K562 (cell line): ENCODE measurements around the gene CCDC137. TPM values are rescaled to one million over a fixed set of nuclear protein-coding genes. Genes with fewer than 3 reads are reported as not detected.

Experiments used
- CHD2 ChIP-seq: IDR thresholded peaks from 2 replicates; pipeline ENCODE4 v1.6.1; 2011; ENCODE audit warnings: low read depth, low read length
- CUX1 ChIP-seq: fragments of 200-800 bp; sonication (Bioruptor generic); IDR thresholded peaks from 2 replicates; pipeline ENCODE4 v1.6.1; 2016; ENCODE audit warnings: missing genetic modification characterization, missing compliant biosample characterization
- ELF1 ChIP-seq: fragments of 200-800 bp; sonication (Bioruptor generic); IDR thresholded peaks from 2 replicates; pipeline ENCODE4 v1.6.1; 2016; ENCODE audit warnings: missing genetic modification characterization, missing compliant biosample characterization
- FOXK2 ChIP-seq, 2 experiments: fragments of 450-650 bp; IDR thresholded peaks in 1 of 2; conservative IDR thresholded peaks in 1 of 2; 2 replicates each; pipeline ENCODE4 v1.6.1; 2016; ENCODE audit warnings: low read depth in 2 of 2, mild to moderate bottlenecking in 1 of 2
- HMG20B ChIP-seq: fragments of 250-450 bp; sonication (Bioruptor Pico); IDR thresholded peaks from 2 replicates; pipeline ENCODE4 v1.5.0; 2021; ENCODE audit warnings: mild to moderate bottlenecking
- HNRNPH1 ChIP-seq: fragments of 200-400 bp; formaldehyde crosslinking; optimal IDR thresholded peaks from 2 replicates; pipeline ENCODE3; 2017; ENCODE audit warnings: low read depth, mild to moderate bottlenecking, low read length, moderate library complexity
- JUN ChIP-seq, 2 experiments: sonication (generic) in 1 of 2; formaldehyde crosslinking in 1 of 2; IDR thresholded peaks; 2 replicates each; pipeline versions ENCODE4 v1.6.1 to v1.8.0; 2012 to 2022; ENCODE audit warnings: borderline replicate concordance in 2 of 2, mild to moderate bottlenecking in 2 of 2, improper control_type of control experiment in 1 of 2, low read depth in 1 of 2, low read length in 1 of 2, missing genetic modification reagents in 1 of 2
- POLR2H ChIP-seq: IDR thresholded peaks from 2 replicates; pipeline ENCODE4 v1.6.1; 2016; ENCODE audit warnings: missing genetic modification characterization, low read depth, mild to moderate bottlenecking, control low read depth, missing compliant biosample characterization, moderate library complexity
- PYGO2 ChIP-seq: fragments of 450-650 bp; IDR thresholded peaks from 2 replicates; pipeline ENCODE4 v1.6.1; 2016; ENCODE audit warnings: mild to moderate bottlenecking, missing genetic modification characterization, moderate library complexity, missing compliant biosample characterization
- RB1 ChIP-seq: fragments of 450-650 bp; IDR thresholded peaks from 2 replicates; pipeline ENCODE4 v1.6.1; 2017; ENCODE audit warnings: low read depth, mild to moderate bottlenecking
- RBBP5 ChIP-seq: fragments of 200-600 bp; sonication (generic); IDR thresholded peaks from 2 replicates; pipeline ENCODE4 v1.6.1; 2012; ENCODE audit warnings: borderline replicate concordance, mild to moderate bottlenecking, low read length, control low read depth, inconsistent platforms; ENCODE audit not compliant: insufficient read depth, poor library complexity, severe bottlenecking
- RBM22 ChIP-seq: fragments of 200-400 bp; formaldehyde crosslinking; IDR thresholded peaks from 2 replicates; pipeline ENCODE4 v1.6.1; 2018; ENCODE audit warnings: low read length, low read depth; ENCODE audit not compliant: poor library complexity, severe bottlenecking
- RREB1 ChIP-seq: fragments of 250-450 bp; sonication (Bioruptor Pico); IDR thresholded peaks from 2 replicates; pipeline ENCODE4 v1.4.0; 2020
- ZNF316 ChIP-seq: fragments of 450-650 bp; IDR thresholded peaks from 2 replicates; pipeline ENCODE4 v1.6.1; 2016
- ZNF586 ChIP-seq: fragments of 450-650 bp; formaldehyde crosslinking; conservative IDR thresholded peaks from 2 replicates; pipeline ENCODE4 v1.4.0; 2020; ENCODE audit warnings: mild to moderate bottlenecking, moderate library complexity
- ZNF668 ChIP-seq: fragments of 250-450 bp; sonication (Bioruptor Pico); IDR thresholded peaks from 2 replicates; pipeline ENCODE4 v1.8.0; 2022; ENCODE audit warnings: mild to moderate bottlenecking, inconsistent platforms
- polyA plus RNA-seq, 8 experiments: library from polyadenylated mRNA; depleted of rRNA in 4 of 8; stranded (reverse) in 5 of 8; unstranded in 3 of 8; fragments of >200 nt; fragmentation: Nextera tagmentation in 2 of 8; fragmentation: Illumina TruSeq in 1 of 8; extraction: Ambion mirVana in 2 of 8; extraction: Trizol in 1 of 8; gene quantifications; 2 replicates each; pipeline versions ENCODE4 v1.2.1 to v1.2.3, GENCODE V29; 2011 to 2014; ENCODE audit warnings: inconsistent platforms in 1 of 8, missing spikeins in 1 of 8
- total RNA-seq, 7 experiments: library from RNA; depleted of rRNA in 6 of 7; stranded (reverse); fragments of >200 nt in 6 of 7; fragmentation: Illumina TruSeq in 2 of 7; extraction: Trizol in 2 of 7; gene quantifications; 2 replicates each; pipeline versions ENCODE4 v1.2.1 to v1.2.3, GENCODE V29; 2011 to 2021; ENCODE audit warnings: low replicate concordance in 1 of 7

The CCDC137 gene
- total and polyA plus RNA-seq, 9 of the 15 experiments (the other 6 are each of a cell fraction or from before 2014, with no cell fraction given) = 2.3 to 68.1 (median 38.3) TPM

- no peak for TF ChIP-seq ZNF668 (CRISPR knock-in tag)
- TF ChIP-seq CHD2 = peak; percentile 78
- no peak for TF ChIP-seq JUN (IDR thresholded peaks at IDR 0.05; ENCODE audit: borderline replicate concordance, low read depth, low read length)
- no peak; the same call in 1 of the 2 replicates for TF ChIP-seq JUN (CRISPR knock-in tag; IDR thresholded peaks at IDR 0.05; ENCODE audit: borderline replicate concordance)
- TF ChIP-seq PYGO2 (tag) = no peak
- peak; percentile 83 for TF ChIP-seq RB1
- no peak for TF ChIP-seq HMG20B
- peak; percentile 99 for TF ChIP-seq ELF1 (tag)
- no peak for TF ChIP-seq CUX1 (CRISPR knock-in tag)
- TF ChIP-seq ZNF586 (CRISPR knock-in tag) = no peak
- no peak for TF ChIP-seq HNRNPH1
- 0 out of 2 replicates have a peak, but pooled peaks have one; percentile 10 for TF ChIP-seq RREB1 (CRISPR knock-in tag)
- no peak for TF ChIP-seq RBM22
- peak; percentile 92 for TF ChIP-seq RBBP5
- TF ChIP-seq ZNF316 = no peak
- peak; percentile 40; the same call in 1 of the 2 replicates for TF ChIP-seq POLR2H (tag)
- peak in 1 of 2 experiments; percentile 41; a peak in 1 of 4 replicates for TF ChIP-seq FOXK2 (conservative IDR thresholded peaks at IDR 0.05 in 1 of 2, IDR thresholded peaks at IDR 0.05 in 1 of 2; ENCODE audit: low read depth in 2 of 2)
Measured at GRCh38 chr17:81666342-81667191, at the start of gene CCDC137, which contains the start of gene OXLD1 (continued).
